Measurements from ENCODE around the gene ASB1.

- TF ChIP-seq, protein P1, sequence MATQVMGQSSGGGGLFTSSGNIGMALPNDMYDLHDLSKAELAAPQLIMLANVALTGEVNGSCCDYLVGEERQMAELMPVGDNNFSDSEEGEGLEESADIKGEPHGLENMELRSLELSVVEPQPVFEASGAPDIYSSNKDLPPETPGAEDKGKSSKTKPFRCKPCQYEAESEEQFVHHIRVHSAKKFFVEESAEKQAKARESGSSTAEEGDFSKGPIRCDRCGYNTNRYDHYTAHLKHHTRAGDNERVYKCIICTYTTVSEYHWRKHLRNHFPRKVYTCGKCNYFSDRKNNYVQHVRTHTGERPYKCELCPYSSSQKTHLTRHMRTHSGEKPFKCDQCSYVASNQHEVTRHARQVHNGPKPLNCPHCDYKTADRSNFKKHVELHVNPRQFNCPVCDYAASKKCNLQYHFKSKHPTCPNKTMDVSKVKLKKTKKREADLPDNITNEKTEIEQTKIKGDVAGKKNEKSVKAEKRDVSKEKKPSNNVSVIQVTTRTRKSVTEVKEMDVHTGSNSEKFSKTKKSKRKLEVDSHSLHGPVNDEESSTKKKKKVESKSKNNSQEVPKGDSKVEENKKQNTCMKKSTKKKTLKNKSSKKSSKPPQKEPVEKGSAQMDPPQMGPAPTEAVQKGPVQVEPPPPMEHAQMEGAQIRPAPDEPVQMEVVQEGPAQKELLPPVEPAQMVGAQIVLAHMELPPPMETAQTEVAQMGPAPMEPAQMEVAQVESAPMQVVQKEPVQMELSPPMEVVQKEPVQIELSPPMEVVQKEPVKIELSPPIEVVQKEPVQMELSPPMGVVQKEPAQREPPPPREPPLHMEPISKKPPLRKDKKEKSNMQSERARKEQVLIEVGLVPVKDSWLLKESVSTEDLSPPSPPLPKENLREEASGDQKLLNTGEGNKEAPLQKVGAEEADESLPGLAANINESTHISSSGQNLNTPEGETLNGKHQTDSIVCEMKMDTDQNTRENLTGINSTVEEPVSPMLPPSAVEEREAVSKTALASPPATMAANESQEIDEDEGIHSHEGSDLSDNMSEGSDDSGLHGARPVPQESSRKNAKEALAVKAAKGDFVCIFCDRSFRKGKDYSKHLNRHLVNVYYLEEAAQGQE (IDR thresholded peaks at IDR 0.05; ENCODE audit: borderline replicate concordance): no peak
- TF ChIP-seq, protein P1 (CRISPR knock-in tag; IDR thresholded peaks at IDR 0.05; ENCODE audit: low read depth): no peak
- TF ChIP-seq TCF7L2 (IDR thresholded peaks at IDR 0.05; ENCODE audit: low read depth, low read length) (no peak), FOS (IDR thresholded peaks at IDR 0.05; ENCODE audit: extremely low read depth, insufficient read length) (no peak), ESRRA (IDR thresholded peaks at IDR 0.05; ENCODE audit: borderline replicate concordance, low read depth) (peak; percentile 94)
- TF ChIP-seq, protein P2, sequence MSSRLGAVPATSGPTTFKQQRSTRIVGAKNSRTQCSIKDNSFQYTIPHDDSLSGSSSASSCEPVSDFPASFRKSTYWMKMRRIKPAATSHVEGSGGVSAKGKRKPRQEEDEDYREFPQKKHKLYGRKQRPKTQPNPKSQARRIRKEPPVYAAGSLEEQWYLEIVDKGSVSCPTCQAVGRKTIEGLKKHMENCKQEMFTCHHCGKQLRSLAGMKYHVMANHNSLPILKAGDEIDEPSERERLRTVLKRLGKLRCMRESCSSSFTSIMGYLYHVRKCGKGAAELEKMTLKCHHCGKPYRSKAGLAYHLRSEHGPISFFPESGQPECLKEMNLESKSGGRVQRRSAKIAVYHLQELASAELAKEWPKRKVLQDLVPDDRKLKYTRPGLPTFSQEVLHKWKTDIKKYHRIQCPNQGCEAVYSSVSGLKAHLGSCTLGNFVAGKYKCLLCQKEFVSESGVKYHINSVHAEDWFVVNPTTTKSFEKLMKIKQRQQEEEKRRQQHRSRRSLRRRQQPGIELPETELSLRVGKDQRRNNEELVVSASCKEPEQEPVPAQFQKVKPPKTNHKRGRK (tag; IDR thresholded peaks at IDR 0.05): no peak
These were observed 1.2 kb upstream of the ASB1 start for GRCh38 chr2:238425505-238425978.
